IMR-90 (cell line): ENCODE data around the gene PTPRG. TPM values are rescaled to one million over a fixed set of nuclear protein-coding genes. Genes with fewer than 3 reads are reported as not detected.

Experiments
- ATAC-seq: fragments of 200-7000 bp; cut with Tn5 transposase; 2 replicates; pipeline ENCODE4 v1.9.1; 2020; ENCODE audit warnings: low read depth, mild to moderate bottlenecking, moderate library complexity
- BruUV-seq: library from RNA; stranded (reverse); fragments of 400-500 nt; replicated peaks from 2 replicates; lab custom pipeline; 2021; lab: Mats Ljungman, UMichigan
- CTCF ChIA-PET: fragments of 300-600 bp; formaldehyde crosslinking; extraction: SDS; loops from one replicate; lab custom pipeline; 2021; ENCODE audit warnings: antibody characterized with exemption; lab: Yijun Ruan, JAX
- POLR2A ChIA-PET: fragments of 300-600 bp; sonication (Branson Sonifier 250); formaldehyde crosslinking; loops from one replicate; lab custom pipeline; 2022; ENCODE audit warnings: antibody characterized with exemption; ENCODE audit not compliant: unreplicated experiment; lab: Charles Lee
- DNase-seq: peaks from one replicate; pipeline ENCODE4 v3.0.0; 2013
- H2AFZ ChIP-seq: replicated peaks from 2 replicates; pipeline ENCODE3; 2013; ENCODE audit warnings: low read length, mild to moderate bottlenecking; ENCODE audit not compliant: poor library complexity
- H2AK5ac ChIP-seq: 2 replicates; pipeline ENCODE4 v1.6.1; 2013; ENCODE audit warnings: low read depth, low read length, inconsistent platforms
- H2AK9ac ChIP-seq: replicated peaks from 2 replicates; pipeline ENCODE3; 2013; ENCODE audit warnings: mild to moderate bottlenecking, low read depth, low read length, moderate library complexity; ENCODE audit not compliant: poor library complexity
- H2BK120ac ChIP-seq: 2 replicates; pipeline ENCODE4 v1.6.1; 2013; ENCODE audit warnings: low read depth, low read length, inconsistent platforms
- H2BK15ac ChIP-seq: 3 replicates; pipeline ENCODE4 v1.6.1; 2013; ENCODE audit warnings: low read depth, low read length, inconsistent platforms
- H2BK20ac ChIP-seq: 2 replicates; pipeline ENCODE4 v1.6.1; 2013; ENCODE audit warnings: low read depth, mild to moderate bottlenecking, inconsistent platforms, low read length, moderate library complexity
- H2BK5ac ChIP-seq: 2 replicates; pipeline ENCODE4 v1.6.1; 2013; ENCODE audit warnings: mild to moderate bottlenecking, low read depth, low read length, inconsistent platforms; ENCODE audit not compliant: poor library complexity, severe bottlenecking
- H3K14ac ChIP-seq: replicated peaks from 2 replicates; pipeline ENCODE4 v1.6.1; 2013; ENCODE audit warnings: low read depth, low read length, inconsistent platforms
- H3K18ac ChIP-seq: 2 replicates; pipeline ENCODE4 v1.6.1; 2013; ENCODE audit warnings: low read depth, low read length, control low read depth
- H3K23ac ChIP-seq: 2 replicates; pipeline ENCODE4 v1.6.1; 2013; ENCODE audit warnings: low read depth, low read length, inconsistent platforms
- H3K27ac ChIP-seq: 2 replicates; pipeline ENCODE4 v1.5.1; 2013; ENCODE audit warnings: mild to moderate bottlenecking, control low read depth, low read length; ENCODE audit not compliant: insufficient read depth
- H3K27me3 ChIP-seq: 2 replicates; pipeline ENCODE4 v1.6.1; 2013; ENCODE audit warnings: low read length; ENCODE audit not compliant: control insufficient read depth, insufficient read depth
- H3K36me3 ChIP-seq: 2 replicates; pipeline ENCODE4 v1.6.1; 2013; ENCODE audit warnings: low read length, mixed read lengths; ENCODE audit not compliant: control insufficient read depth, insufficient read depth
- H3K4ac ChIP-seq: 2 replicates; pipeline ENCODE4 v1.6.1; 2013; ENCODE audit warnings: low read depth, low read length, inconsistent platforms
- H3K4me1 ChIP-seq: 2 replicates; pipeline ENCODE4 v1.6.1; 2013; ENCODE audit warnings: low read length, mixed read lengths; ENCODE audit not compliant: control insufficient read depth, insufficient read depth
- H3K4me2 ChIP-seq: 2 replicates; pipeline ENCODE4 v1.6.1; 2013; ENCODE audit warnings: low read depth, mild to moderate bottlenecking, control low read depth, low read length, moderate library complexity
- H3K4me3 ChIP-seq: 2 replicates; pipeline ENCODE4 v1.5.1; 2013; ENCODE audit warnings: low read depth, mild to moderate bottlenecking, control low read depth, low read length, moderate library complexity; ENCODE audit not compliant: insufficient read depth
- H3K56ac ChIP-seq: 2 replicates; pipeline ENCODE4 v1.6.1; 2013; ENCODE audit warnings: low read length, inconsistent platforms; ENCODE audit not compliant: insufficient read depth; ENCODE audit errors: extremely low read depth
- H3K79me1 ChIP-seq, 2 experiments: 2 replicates each; pipeline ENCODE4 v1.6.1; 2013; ENCODE audit warnings: low read length in 2 of 2, inconsistent platforms in 1 of 2, low read depth in 1 of 2
- H3K9ac ChIP-seq: 2 replicates; pipeline ENCODE4 v1.6.1; 2013; ENCODE audit warnings: low read depth, low read length, control low read depth
- H3K9me1 ChIP-seq: 2 replicates; pipeline ENCODE4 v1.6.1; 2013; ENCODE audit warnings: low read length, inconsistent platforms; ENCODE audit not compliant: insufficient read depth
- H3K9me3 ChIP-seq: 2 replicates; pipeline ENCODE4 v1.6.1; 2013; ENCODE audit warnings: low read length; ENCODE audit not compliant: control insufficient read depth, insufficient read depth
- H4K20me1 ChIP-seq: 2 replicates; pipeline ENCODE4 v1.6.1; 2013; ENCODE audit warnings: low read length, inconsistent platforms; ENCODE audit not compliant: insufficient read depth
- H4K5ac ChIP-seq: 2 replicates; pipeline ENCODE4 v1.6.1; 2013; ENCODE audit warnings: mild to moderate bottlenecking, low read depth, low read length, control low read depth
- H4K8ac ChIP-seq, 2 experiments: 2 replicates each; pipeline ENCODE4 v1.6.1; 2013; ENCODE audit warnings: low read depth in 2 of 2, low read length in 2 of 2, control low read depth in 1 of 2, inconsistent platforms in 1 of 2
- H4K91ac ChIP-seq: 2 replicates; pipeline ENCODE4 v1.6.1; 2013; ENCODE audit warnings: low read depth, low read length, inconsistent platforms; ENCODE audit not compliant: insufficient read depth
- BHLHE40 ChIP-seq: fragments of 150-350 bp; IDR thresholded peaks from 2 replicates; pipeline ENCODE4 v1.6.1; 2016; ENCODE audit warnings: mild to moderate bottlenecking, low read depth, low read length
- CEBPB ChIP-seq: IDR thresholded peaks from 2 replicates; pipeline ENCODE4 v1.6.1; 2012; ENCODE audit warnings: low read depth, low read length, improper control_type of control experiment
- CHD1 ChIP-seq: IDR thresholded peaks from 2 replicates; pipeline ENCODE4 v1.6.1; 2012; ENCODE audit warnings: low read depth, low read length, improper control_type of control experiment
- CTCF ChIP-seq: conservative IDR thresholded peaks from 2 replicates; pipeline ENCODE4 v1.5.1; 2012; ENCODE audit warnings: mild to moderate bottlenecking, low read depth, low read length, improper control_type of control experiment
- FOS ChIP-seq: fragments of 150-350 bp; IDR thresholded peaks from 2 replicates; pipeline ENCODE4 v1.6.1; 2016; ENCODE audit warnings: low read depth, low read length
- MAFK ChIP-seq: IDR thresholded peaks from 2 replicates; pipeline ENCODE4 v1.6.1; 2012; ENCODE audit warnings: low read depth, low read length, improper control_type of control experiment
- MAZ ChIP-seq: IDR thresholded peaks from 2 replicates; pipeline ENCODE4 v1.6.1; 2012; ENCODE audit warnings: low read depth, mild to moderate bottlenecking, low read length, improper control_type of control experiment, moderate library complexity, borderline replicate concordance
- MXI1 ChIP-seq: IDR thresholded peaks from 2 replicates; pipeline ENCODE4 v1.6.1; 2012; ENCODE audit warnings: low read depth, mild to moderate bottlenecking, low read length, moderate library complexity, borderline replicate concordance
- NFE2L2 ChIP-seq: fragments of 150-350 bp; IDR thresholded peaks from 2 replicates; pipeline ENCODE4 v1.6.1; 2016; ENCODE audit warnings: low read depth, mild to moderate bottlenecking, low read length
- POLR2A ChIP-seq: IDR thresholded peaks from 2 replicates; pipeline ENCODE4 v1.6.1; 2012; ENCODE audit warnings: mild to moderate bottlenecking, low read depth, low read length
- RAD21 ChIP-seq: IDR thresholded peaks from 2 replicates; pipeline ENCODE4 v1.6.1; 2012; ENCODE audit warnings: low read length, improper control_type of control experiment
- RFX5 ChIP-seq: IDR thresholded peaks from 2 replicates; pipeline ENCODE4 v1.8.0; 2012; ENCODE audit warnings: low read depth, mild to moderate bottlenecking, low read length, moderate library complexity
- WGBS, 2 experiments: methylation state at CpG; one replicate each; pipeline versions ENCODE4 v1.1.5 to v1.1.7; 2013; ENCODE audit warnings: missing lambda C conversion rate in 2 of 2; ENCODE audit not compliant: insufficient read length in 1 of 2; ENCODE audit errors: extremely low coverage in 2 of 2; 5-methylcytosine and 5-hydroxymethylcytosine counted together
- dilution Hi-C: fragments of 300-500 bp; cut with HindIII; formaldehyde crosslinking; loops from one replicate; pipeline ENCODE4 v1.14.3; 2018; ENCODE audit warnings: low sequenced_read_pairs; ENCODE audit not compliant: unreplicated experiment
- in situ Hi-C: fragments of 300-500 bp; cut with MboI; formaldehyde crosslinking; loops from 3 replicates; pipeline ENCODE4 v1.14.3; 2019; ENCODE audit warnings: low sequenced_read_pairs, inconsistent platforms, mixed read lengths
- intact Hi-C: fragments of 100-400 bp; cut with micrococcal nuclease; formaldehyde crosslinking; loops from 2 replicates; pipeline ENCODE4 v1.10.0; 2022
- polyA plus RNA-seq, 3 experiments: library from polyadenylated mRNA; depleted of rRNA; stranded (reverse); fragments of >200 nt; gene quantifications; 2 replicates each; pipeline ENCODE4 v1.2.3, GENCODE V29; 2012; ENCODE audit warnings: low replicate concordance in 1 of 3
- total RNA-seq: library from RNA; depleted of rRNA; stranded (reverse); fragments of >200 nt; gene quantifications from 2 replicates; pipeline ENCODE4 v1.2.3, GENCODE V29; 2012

Gene PTPRG
- total and polyA plus RNA-seq, 2 of the 4 experiments (the other 2 are of a cell fraction) = 7.7 to 31.0 TPM

GRCh38 chr3:61715886-61716527 lies 154.6 kb downstream of the PTPRG start:
- intact Hi-C loops = no loop called here
- no peak overlapping the region for H2AK5ac ChIP-seq
- H4K91ac ChIP-seq = no peak overlapping the region
- dilution Hi-C loops = no loop called here
- H2AK9ac ChIP-seq = no peak overlapping the region
- H3K9ac ChIP-seq = no peak overlapping the region
- 100% methylated on average over 1 of the region's 4 CpGs; no CpG with 5 or more reads in 1 of the 2 experiments for WGBS, 2 experiments
- H3K79me1 ChIP-seq = peaks cover 14 to 55% of the 10 kb centered on the region in 2 experiments
- no TSS peak for BruUV-seq
- H2AFZ ChIP-seq = no peak overlapping the region
- ATAC-seq = no peak
- no peak overlapping the region for H2BK5ac ChIP-seq
- no peak overlapping the region for H3K4ac ChIP-seq
- H3K27me3 ChIP-seq = no peaks in the 10 kb centered on the region
- no peak overlapping the region for H2BK20ac ChIP-seq
- H3K27ac ChIP-seq = no peak overlapping the region
- TF ChIP-seq CEBPB = no peak
- TF ChIP-seq MAFK = no peak
- TF ChIP-seq FOS = no peak
- no peak for TF ChIP-seq RAD21
- TF ChIP-seq CHD1 = no peak
- TF ChIP-seq NFE2L2 = no peak
- no peak for TF ChIP-seq MAZ
- TF ChIP-seq MXI1 = no peak
- TF ChIP-seq CTCF = no peak
- no peak for TF ChIP-seq POLR2A
- no peak for TF ChIP-seq RFX5
- no peak for TF ChIP-seq BHLHE40
- no peak overlapping the region for H3K56ac ChIP-seq
- no peak overlapping the region for H3K4me2 ChIP-seq
- H3K4me3 ChIP-seq = no peak overlapping the region
- H3K23ac ChIP-seq = no peak overlapping the region
- no peak for DNase-seq
- H4K5ac ChIP-seq = no peak overlapping the region
- POLR2A ChIA-PET = interaction anchor here (0.6 kb wide), 1 partner anchor 289 kb away, joined by 3 read pairs; no protein-coding TSS in a partner anchor
- no peaks in the 10 kb centered on the region for H3K36me3 ChIP-seq
- no peaks in the 10 kb centered on the region for H3K4me1 ChIP-seq
- H3K9me3 ChIP-seq = no peaks in the 10 kb centered on the region
- H4K20me1 ChIP-seq = peaks cover 11% of the 10 kb centered on the region; the same call in 1 of the 2 replicates
- H3K18ac ChIP-seq = no peak overlapping the region
- in situ Hi-C loops = no loop called here
- 0 out of 2 replicates have a peak, but pooled peaks cover 2% of the 10 kb centered on the region for H3K9me1 ChIP-seq
- H4K8ac ChIP-seq = no peak overlapping the region
- no peak overlapping the region for H3K14ac ChIP-seq
- CTCF ChIA-PET = no interaction called here
- H2BK120ac ChIP-seq = no peak overlapping the region
- no peak overlapping the region for H2BK15ac ChIP-seq
